Measurements from ENCODE around the gene CALU. TPM values are rescaled to one million over a fixed set of nuclear protein-coding genes. Genes with fewer than 3 reads are reported as not detected.
A peak's percentile ranks its signal among the peaks of the same experiment; 100 is the strongest.

The CALU gene
- total RNA-seq, 4 donors from 2014 or later: 32.4 to 44.1 (median 36.7) TPM

DNA sequence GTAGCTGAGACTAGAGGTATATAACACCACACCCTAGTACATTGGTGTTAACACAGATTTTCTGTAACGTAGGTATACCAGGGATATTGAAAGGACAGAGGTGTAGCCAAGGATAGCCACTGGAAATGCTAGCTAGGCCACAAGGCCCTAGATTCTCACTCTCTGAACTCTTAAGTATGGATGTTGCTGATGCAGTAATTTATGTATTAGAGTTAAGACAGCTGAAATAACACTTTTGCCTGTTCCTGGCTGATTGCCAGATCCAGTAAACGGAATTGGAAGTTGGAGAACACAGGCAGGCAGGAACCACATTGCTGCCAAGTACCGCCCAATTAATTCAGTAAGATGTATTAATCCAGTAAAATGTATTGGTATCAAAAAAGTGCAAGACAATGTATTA is 1.8 kb downstream of the CALU start:
- H3K27ac ChIP-seq: peak overlapping the region; percentile 95
- H3K27me3 ChIP-seq: no peaks in the 10 kb centered on the region
- no peak for DNase-seq (ENCODE audit: low spot score in 2 of 2)
- WGBS: 31% methylated on average over 3 of the region's 3 CpGs
- no peak for TF ChIP-seq POLR2A (IDR thresholded peaks at IDR 0.05)
- no peak for TF ChIP-seq EP300 (IDR thresholded peaks at IDR 0.05)
- TF ChIP-seq, protein P1, sequence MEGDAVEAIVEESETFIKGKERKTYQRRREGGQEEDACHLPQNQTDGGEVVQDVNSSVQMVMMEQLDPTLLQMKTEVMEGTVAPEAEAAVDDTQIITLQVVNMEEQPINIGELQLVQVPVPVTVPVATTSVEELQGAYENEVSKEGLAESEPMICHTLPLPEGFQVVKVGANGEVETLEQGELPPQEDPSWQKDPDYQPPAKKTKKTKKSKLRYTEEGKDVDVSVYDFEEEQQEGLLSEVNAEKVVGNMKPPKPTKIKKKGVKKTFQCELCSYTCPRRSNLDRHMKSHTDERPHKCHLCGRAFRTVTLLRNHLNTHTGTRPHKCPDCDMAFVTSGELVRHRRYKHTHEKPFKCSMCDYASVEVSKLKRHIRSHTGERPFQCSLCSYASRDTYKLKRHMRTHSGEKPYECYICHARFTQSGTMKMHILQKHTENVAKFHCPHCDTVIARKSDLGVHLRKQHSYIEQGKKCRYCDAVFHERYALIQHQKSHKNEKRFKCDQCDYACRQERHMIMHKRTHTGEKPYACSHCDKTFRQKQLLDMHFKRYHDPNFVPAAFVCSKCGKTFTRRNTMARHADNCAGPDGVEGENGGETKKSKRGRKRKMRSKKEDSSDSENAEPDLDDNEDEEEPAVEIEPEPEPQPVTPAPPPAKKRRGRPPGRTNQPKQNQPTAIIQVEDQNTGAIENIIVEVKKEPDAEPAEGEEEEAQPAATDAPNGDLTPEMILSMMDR (IDR thresholded peaks at IDR 0.05): no peak
- TF ChIP-seq POLR2AphosphoS5 (IDR thresholded peaks at IDR 0.05): no peak
- no peaks in the 10 kb centered on the region for H3K9me3 ChIP-seq
- peak overlapping the region; percentile 96 for H3K4me3 ChIP-seq
- H3K36me3 ChIP-seq: no peaks in the 10 kb centered on the region
- H3K4me1 ChIP-seq: peaks cover 40% of the 10 kb centered on the region

GRCh38 chr7:128741491-128741890 is 2.3 kb downstream of the CALU start:
- no peak for DNase-seq (ENCODE audit: low spot score in 2 of 2)
- H3K27ac ChIP-seq: peak overlapping the region; percentile 95
- H3K36me3 ChIP-seq: no peaks in the 10 kb centered on the region
- H3K4me1 ChIP-seq: peaks cover 40% of the 10 kb centered on the region
- no peaks in the 10 kb centered on the region for H3K9me3 ChIP-seq
- WGBS: 54% methylated on average over 3 of the region's 3 CpGs
- H3K4me3 ChIP-seq: peak overlapping the region; percentile 96
- no peak for TF ChIP-seq EP300 (IDR thresholded peaks at IDR 0.05)
- TF ChIP-seq POLR2A (IDR thresholded peaks at IDR 0.05): no peak
- no peaks in the 10 kb centered on the region for H3K27me3 ChIP-seq

DNA sequence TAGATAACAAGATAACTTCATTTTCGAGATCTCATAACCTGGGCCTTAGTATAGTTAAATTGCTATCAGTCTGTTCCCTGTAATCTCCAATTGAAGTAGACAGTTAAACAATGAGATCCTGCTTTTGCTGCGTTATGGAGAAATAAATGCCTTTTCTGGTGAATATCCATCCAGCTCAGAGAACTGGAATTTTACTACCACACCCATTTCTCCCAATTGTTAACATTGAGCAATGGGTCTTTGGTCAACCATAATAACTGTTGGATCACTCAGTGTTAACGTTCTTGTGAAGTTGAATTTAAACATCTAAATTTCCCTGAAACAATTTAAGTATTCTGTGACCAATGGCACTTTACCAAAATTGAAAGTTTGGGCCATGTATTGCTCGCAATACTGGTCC is 3.0 kb downstream of the CALU start:
- 66% methylated on average over 4 of the region's 4 CpGs for WGBS
- TF ChIP-seq EP300 (IDR thresholded peaks at IDR 0.05) (no peak), POLR2A (IDR thresholded peaks at IDR 0.05) (no peak), POLR2AphosphoS5 (IDR thresholded peaks at IDR 0.05) (no peak)
- TF ChIP-seq, protein P1 (IDR thresholded peaks at IDR 0.05): no peak
- H3K4me3 ChIP-seq: no peak overlapping the region
- DNase-seq (ENCODE audit: low spot score in 2 of 2): no peak
- no peaks in the 10 kb centered on the region for H3K36me3 ChIP-seq
- peaks cover 40% of the 10 kb centered on the region for H3K4me1 ChIP-seq
- peak overlapping the region; percentile 49 for H3K27ac ChIP-seq
- no peaks in the 10 kb centered on the region for H3K27me3 ChIP-seq
- H3K9me3 ChIP-seq: no peaks in the 10 kb centered on the region

DNA sequence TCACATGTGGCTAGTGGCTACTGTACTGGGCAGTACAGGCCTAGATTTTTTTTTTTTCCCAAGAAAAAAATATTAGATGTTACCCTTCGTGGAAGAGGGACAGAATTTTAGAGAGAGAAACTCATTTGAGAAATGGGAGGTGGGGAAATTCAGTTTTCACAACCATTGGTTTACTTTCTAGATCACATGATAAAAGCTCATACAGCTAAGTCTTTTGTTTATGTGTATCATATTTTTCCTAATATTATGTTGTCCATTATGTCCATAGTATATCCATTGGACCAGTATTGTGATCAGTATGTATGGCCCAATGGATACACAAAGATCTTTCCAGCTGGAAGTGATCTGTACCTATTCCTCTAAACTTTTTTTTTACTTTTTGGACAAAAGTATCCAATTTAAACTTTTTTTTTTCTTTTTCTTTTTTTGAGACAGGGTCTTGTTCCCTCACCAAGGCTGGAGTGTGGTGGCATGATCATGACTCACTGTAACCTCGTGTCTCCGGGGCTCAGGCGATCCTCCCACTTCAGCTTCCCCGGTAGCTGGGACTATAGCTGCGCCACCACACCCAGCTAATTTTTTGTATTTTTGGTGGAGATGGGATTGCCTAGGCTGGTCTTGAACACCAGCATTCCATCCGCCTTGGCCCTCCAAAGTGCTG is 4.1 kb downstream of the CALU start:
- Histone ChIP-seq H3K27ac (peak overlapping the region; percentile 49), H3K36me3 (no peaks in the 10 kb centered on the region), H3K4me3 (no peak overlapping the region), H3K9me3 (no peaks in the 10 kb centered on the region), H3K27me3 (no peaks in the 10 kb centered on the region), H3K4me1 (peaks cover 39% of the 10 kb centered on the region)
- no peak for DNase-seq (ENCODE audit: low spot score in 2 of 2)
- TF ChIP-seq, protein P1 (IDR thresholded peaks at IDR 0.05): no peak
- TF ChIP-seq POLR2AphosphoS5 (IDR thresholded peaks at IDR 0.05) (no peak), EP300 (IDR thresholded peaks at IDR 0.05) (no peak), POLR2A (IDR thresholded peaks at IDR 0.05) (no peak)
- 78% methylated on average over 7 of the region's 7 CpGs for WGBS

DNA sequence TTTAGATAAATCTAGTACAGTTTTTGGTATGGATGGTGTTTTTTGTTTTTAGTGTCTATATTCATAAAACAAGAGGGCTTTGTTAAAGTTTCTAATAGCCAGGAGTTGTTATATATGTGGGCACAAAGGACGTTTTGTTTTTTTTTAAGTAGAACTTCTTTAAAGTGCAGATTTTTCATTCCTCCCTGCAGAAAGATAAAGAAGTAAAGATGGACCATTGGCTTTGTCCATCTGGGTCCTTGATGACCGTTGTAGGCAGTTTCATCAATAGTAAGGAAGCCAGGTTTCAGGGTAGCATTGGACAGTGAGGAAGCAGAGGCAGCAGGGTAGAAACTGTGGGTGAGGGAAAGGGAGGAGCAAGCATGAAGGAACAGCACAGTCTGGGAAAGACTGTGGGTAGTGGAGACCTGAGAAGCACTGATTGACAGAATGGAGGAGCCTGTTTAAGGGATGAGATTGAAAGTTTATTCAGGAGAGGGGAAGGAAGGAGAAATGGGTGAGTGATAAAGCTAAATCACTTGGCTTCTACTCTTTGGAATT is 5.3 kb downstream of the CALU start:
- TF ChIP-seq POLR2AphosphoS5 (IDR thresholded peaks at IDR 0.05): no peak
- TF ChIP-seq, protein P1 (IDR thresholded peaks at IDR 0.05): no peak
- no peaks in the 10 kb centered on the region for H3K9me3 ChIP-seq
- H3K4me3 ChIP-seq: no peak overlapping the region
- peaks cover 35% of the 10 kb centered on the region for H3K4me1 ChIP-seq
- H3K27me3 ChIP-seq: no peaks in the 10 kb centered on the region
- peaks cover 12% of the 10 kb centered on the region for H3K36me3 ChIP-seq
- no peak for DNase-seq (ENCODE audit: low spot score in 2 of 2)
- no peak overlapping the region for H3K27ac ChIP-seq
- WGBS: 46% methylated on average over 2 of the region's 2 CpGs

Data from suprapubic skin (tissue), 4 donors.